IPS DF 6.9 (cell line): Measurements from ENCODE around the gene NCK2.

ENCODE experiments used
- DNase-seq: peaks from one replicate; pipeline ENCODE4 v3.0.0-alpha.2; 2013; ENCODE audit warnings: low read depth, low spot score
- H3K27ac ChIP-seq: one replicate; pipeline ENCODE4 v1.5.1; 2013; ENCODE audit warnings: low read length, control low read depth
- H3K27me3 ChIP-seq: 2 replicates; pipeline ENCODE4 v1.6.1; 2013; ENCODE audit warnings: mild to moderate bottlenecking, low read length; ENCODE audit not compliant: control insufficient read depth, insufficient read depth
- H3K36me3 ChIP-seq: 2 replicates; pipeline ENCODE4 v1.6.1; 2013; ENCODE audit warnings: low read length; ENCODE audit not compliant: control insufficient read depth, insufficient read depth
- H3K4me1 ChIP-seq: 2 replicates; pipeline ENCODE4 v1.6.1; 2013; ENCODE audit warnings: low read length; ENCODE audit not compliant: control insufficient read depth, insufficient read depth
- H3K4me3 ChIP-seq: 2 replicates; pipeline ENCODE4 v1.5.1; 2013; ENCODE audit warnings: mild to moderate bottlenecking, low read length
- H3K9me3 ChIP-seq: 2 replicates; pipeline ENCODE4 v1.6.1; 2013; ENCODE audit warnings: low read length, inconsistent platforms; ENCODE audit not compliant: control insufficient read depth, insufficient read depth
- WGBS: extraction: QIAGEN DNeasy Blood & Tissue Kit; methylation state at CpG from one replicate; pipeline ENCODE4 v1.1.7; 2013; ENCODE audit warnings: mixed read lengths, missing lambda C conversion rate; ENCODE audit not compliant: insufficient read length, insufficient coverage; 5-methylcytosine and 5-hydroxymethylcytosine counted together

Gene NCK2

DNA sequence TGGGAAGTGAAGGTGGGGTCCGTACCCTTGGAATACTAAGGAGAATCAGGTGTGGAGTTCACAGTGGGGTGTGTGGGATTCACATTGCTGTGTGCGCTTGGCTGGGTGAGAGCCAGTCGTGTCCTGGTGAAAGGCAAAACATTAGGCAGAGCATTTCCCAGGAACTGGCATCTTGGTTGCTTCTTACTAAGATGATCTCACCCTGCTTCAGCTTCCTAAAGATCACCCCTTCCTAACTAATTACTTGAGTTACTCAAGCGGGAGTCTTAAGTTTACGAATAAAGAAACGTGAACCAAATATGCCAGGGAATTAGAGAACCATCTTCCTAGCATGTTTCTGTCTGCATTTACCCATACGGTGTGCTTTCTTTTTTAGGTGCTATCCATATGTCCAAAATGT lies 122.9 kb downstream of the NCK2 start:
- Histone ChIP-seq H3K9me3 (no peaks in the 10 kb centered on the region), H3K27me3 (no peaks in the 10 kb centered on the region), H3K4me1 (peaks cover 2% of the 10 kb centered on the region; the same call in 1 of the 2 replicates), H3K4me3 (no peak overlapping the region), H3K36me3 (no peaks in the 10 kb centered on the region), H3K27ac (no peak overlapping the region)
- no peak for DNase-seq
- no CpG with 5 or more reads among the region's 7 CpGs for WGBS

GRCh38 chr2:105868060-105868459 lies 123.3 kb downstream of the NCK2 start:
- H3K4me1 ChIP-seq: peaks cover 2% of the 10 kb centered on the region; the same call in 1 of the 2 replicates
- no peaks in the 10 kb centered on the region for H3K27me3 ChIP-seq
- H3K9me3 ChIP-seq: no peaks in the 10 kb centered on the region
- WGBS: no CpG with 5 or more reads among the region's 6 CpGs
- H3K27ac ChIP-seq: no peak overlapping the region
- no peak overlapping the region for H3K4me3 ChIP-seq
- DNase-seq: no peak
- H3K36me3 ChIP-seq: no peaks in the 10 kb centered on the region

DNA sequence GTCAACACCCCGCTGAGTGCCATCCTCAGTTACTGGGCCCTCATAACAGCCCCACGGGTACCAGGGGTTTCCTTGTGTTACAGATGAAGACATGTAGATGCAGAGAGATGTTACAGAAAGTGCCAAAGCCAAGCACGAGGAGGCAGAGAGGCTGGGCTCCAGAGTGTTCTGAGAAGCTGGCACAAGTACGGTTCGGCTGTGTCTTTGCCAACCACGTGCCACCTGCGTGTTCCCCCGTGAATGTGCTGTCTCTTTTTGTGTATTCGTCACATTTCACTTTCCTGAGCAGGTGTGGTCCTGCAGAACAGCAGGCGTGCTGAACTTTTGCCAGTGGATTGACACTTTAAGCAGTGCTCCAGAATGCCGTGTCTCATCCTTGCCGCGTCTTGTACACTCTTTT lies 124.6 kb downstream of the NCK2 start:
- no peaks in the 10 kb centered on the region for H3K9me3 ChIP-seq
- H3K27me3 ChIP-seq: no peaks in the 10 kb centered on the region
- no peak for DNase-seq
- H3K4me3 ChIP-seq: no peak overlapping the region
- no CpG with 5 or more reads among the region's 13 CpGs for WGBS
- H3K36me3 ChIP-seq: no peaks in the 10 kb centered on the region
- no peak overlapping the region for H3K27ac ChIP-seq
- peaks cover 4% of the 10 kb centered on the region; the same call in 1 of the 2 replicates for H3K4me1 ChIP-seq

GRCh38 chr2:105870062-105870461 lies 125.3 kb downstream of the NCK2 start:
- Histone ChIP-seq H3K4me3 (no peak overlapping the region), H3K4me1 (peaks cover 4% of the 10 kb centered on the region; the same call in 1 of the 2 replicates), H3K27ac (no peak overlapping the region), H3K9me3 (no peaks in the 10 kb centered on the region), H3K36me3 (no peaks in the 10 kb centered on the region), H3K27me3 (no peaks in the 10 kb centered on the region)
- no CpG with 5 or more reads among the region's 4 CpGs for WGBS
- no peak for DNase-seq

DNA sequence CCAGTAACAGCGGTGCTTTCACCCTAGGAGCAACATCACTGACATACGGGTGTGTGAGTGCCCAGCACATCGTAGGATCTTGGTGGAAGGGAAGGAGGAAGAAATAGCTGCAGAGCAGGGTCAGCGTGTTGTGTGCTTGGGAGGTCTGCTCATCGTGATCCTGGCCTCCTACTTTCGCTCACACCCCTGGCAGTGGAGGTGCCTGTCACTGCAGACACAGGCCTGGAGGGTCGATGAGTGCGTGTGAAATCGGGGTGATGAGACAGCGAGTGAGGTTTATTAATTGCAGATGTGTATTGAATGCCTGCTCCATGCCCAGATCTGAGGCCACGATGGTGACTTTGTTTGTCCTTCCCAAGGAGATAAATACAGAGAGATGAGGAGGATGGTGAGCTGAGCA lies 126.1 kb downstream of the NCK2 start:
- Histone ChIP-seq H3K9me3 (no peaks in the 10 kb centered on the region), H3K27me3 (no peaks in the 10 kb centered on the region), H3K4me1 (peaks cover 4% of the 10 kb centered on the region; the same call in 1 of the 2 replicates), H3K27ac (no peak overlapping the region), H3K4me3 (no peak overlapping the region), H3K36me3 (no peaks in the 10 kb centered on the region)
- DNase-seq: no peak
- WGBS: 100% methylated on average over 3 of the region's 11 CpGs

GRCh38 chr2:105872142-105872728 lies 127.5 kb downstream of the NCK2 start:
- no CpG with 5 or more reads among the region's 14 CpGs for WGBS
- peaks cover 4% of the 10 kb centered on the region; the same call in 1 of the 2 replicates for H3K4me1 ChIP-seq
- H3K27ac ChIP-seq: no peak overlapping the region
- no peak for DNase-seq
- H3K9me3 ChIP-seq: no peaks in the 10 kb centered on the region
- H3K27me3 ChIP-seq: no peaks in the 10 kb centered on the region
- no peak overlapping the region for H3K4me3 ChIP-seq
- no peaks in the 10 kb centered on the region for H3K36me3 ChIP-seq

- Histone ChIP-seq H3K36me3 (no peaks in the 10 kb centered on the region), H3K27me3 (no peaks in the 10 kb centered on the region), H3K27ac (no peak overlapping the region), H3K4me1 (peaks cover 4% of the 10 kb centered on the region; the same call in 1 of the 2 replicates), H3K4me3 (no peak overlapping the region), H3K9me3 (no peaks in the 10 kb centered on the region)
- WGBS: no CpG with 5 or more reads among the region's 7 CpGs
- DNase-seq: no peak
These were observed 128.1 kb downstream of the NCK2 start for GRCh38 chr2:105872830-105873229.

GRCh38 chr2:105873281-105873680 lies 128.6 kb downstream of the NCK2 start:
- Histone ChIP-seq H3K4me3 (no peak overlapping the region), H3K27me3 (no peaks in the 10 kb centered on the region), H3K4me1 (peaks cover 4% of the 10 kb centered on the region; the same call in 1 of the 2 replicates), H3K9me3 (no peaks in the 10 kb centered on the region), H3K36me3 (no peaks in the 10 kb centered on the region), H3K27ac (no peak overlapping the region)
- WGBS: no CpG with 5 or more reads among the region's 5 CpGs
- DNase-seq: no peak

GRCh38 chr2:105873721-105874120 lies 129.0 kb downstream of the NCK2 start:
- no peak overlapping the region for H3K4me3 ChIP-seq
- no peaks in the 10 kb centered on the region for H3K36me3 ChIP-seq
- no peak for DNase-seq
- no peaks in the 10 kb centered on the region for H3K27me3 ChIP-seq
- no peaks in the 10 kb centered on the region for H3K9me3 ChIP-seq
- H3K4me1 ChIP-seq: peaks cover 4% of the 10 kb centered on the region; the same call in 1 of the 2 replicates
- no peak overlapping the region for H3K27ac ChIP-seq
- no CpG with 5 or more reads among the region's 8 CpGs for WGBS

DNA sequence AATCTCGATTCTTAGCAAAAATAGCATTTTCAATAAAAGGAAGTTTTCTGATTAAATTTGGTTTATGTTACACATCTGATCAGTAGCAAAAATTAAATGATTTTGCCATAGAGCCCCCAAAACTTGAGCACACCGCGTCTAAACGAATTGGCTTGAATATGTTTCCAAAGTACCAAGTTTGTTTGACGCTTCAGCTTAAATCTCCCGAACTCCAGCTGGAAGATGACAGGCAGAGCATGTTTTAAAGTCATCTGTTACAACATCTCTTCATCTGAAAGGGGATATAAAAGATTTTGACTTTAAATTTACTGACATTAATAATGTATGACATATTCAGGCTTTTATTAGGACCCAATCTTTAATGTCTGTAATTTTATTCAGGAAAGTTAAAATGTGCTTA lies 129.8 kb downstream of the NCK2 start:
- no CpG with 5 or more reads among the region's 6 CpGs for WGBS
- no peak for DNase-seq

GRCh38 chr2:105875241-105875640 lies 130.5 kb downstream of the NCK2 start:
- Histone ChIP-seq H3K36me3 (no peaks in the 10 kb centered on the region), H3K27ac (no peak overlapping the region), H3K9me3 (no peaks in the 10 kb centered on the region), H3K27me3 (no peaks in the 10 kb centered on the region), H3K4me3 (no peak overlapping the region), H3K4me1 (peaks cover 4% of the 10 kb centered on the region; the same call in 1 of the 2 replicates)
- no CpG with 5 or more reads among the region's 7 CpGs for WGBS
- no peak for DNase-seq

More for the DNA sequence above, 129.8 kb downstream of the NCK2 start:
- H3K4me3 ChIP-seq: no peak overlapping the region
- no peaks in the 10 kb centered on the region for H3K36me3 ChIP-seq
- H3K27ac ChIP-seq: no peak overlapping the region
- peaks cover 4% of the 10 kb centered on the region; the same call in 1 of the 2 replicates for H3K4me1 ChIP-seq
- H3K27me3 ChIP-seq: no peaks in the 10 kb centered on the region
- H3K9me3 ChIP-seq: no peaks in the 10 kb centered on the region
